Heart right ventricle (tissue), 16 donors: ENCODE results near the gene CTSD. TPM values are rescaled to one million over a fixed set of nuclear protein-coding genes. Genes with fewer than 3 reads are reported as not detected.
A peak's percentile ranks its signal among the peaks of the same experiment; 100 is the strongest.

ENCODE experiments used
- ATAC-seq, 8 donors: fragments of 200-7000 bp; cut with Tn5 transposase; one replicate each; pipeline ENCODE4 v1.9.1; 2020; ENCODE audit warnings: mild to moderate bottlenecking in 8 of 8, moderate library complexity in 8 of 8, moderate number of reproducible peaks in 1 of 8
- DNase-seq, 2 donors: peaks; one replicate each; pipeline ENCODE4 v3.0.0-alpha.2; 2020
- H3K27ac ChIP-seq, 10 donors: fragments of 200-600 bp; sonication (generic) in 2 of 10; one replicate each; pipeline versions ENCODE4 v1.5.0 to v1.8.0; 2020 to 2022; ENCODE audit warnings: mild to moderate bottlenecking in 3 of 10
- H3K27me3 ChIP-seq, 7 donors: fragments of 200-600 bp; one replicate each; pipeline ENCODE4 v1.8.0; 2021 to 2022; ENCODE audit warnings: mild to moderate bottlenecking in 2 of 7
- H3K36me3 ChIP-seq, 9 donors: fragments of 200-600 bp; sonication (generic) in 1 of 9; one replicate each; pipeline versions ENCODE4 v1.5.0 to v1.8.0; 2020 to 2022; ENCODE audit warnings: mild to moderate bottlenecking in 2 of 9
- H3K4me1 ChIP-seq, 9 donors: fragments of 200-600 bp; sonication (generic) in 1 of 9; one replicate each; pipeline versions ENCODE4 v1.5.0 to v1.8.0; 2020 to 2022; ENCODE audit warnings: mild to moderate bottlenecking in 4 of 9
- H3K4me3 ChIP-seq, 10 donors: fragments of 200-600 bp; sonication (generic) in 2 of 10; one replicate each; pipeline versions ENCODE4 v1.5.0 to v1.8.0; 2020 to 2022; ENCODE audit warnings: mild to moderate bottlenecking in 7 of 10, moderate library complexity in 2 of 10
- H3K9me3 ChIP-seq, 11 donors: fragments of 200-600 bp in 10 of 11; sonication (generic) in 2 of 11; one replicate each; pipeline versions ENCODE4 v1.5.0 to v1.8.0; 2013 to 2022; ENCODE audit warnings: mild to moderate bottlenecking in 2 of 11, control low read depth in 1 of 11, moderate library complexity in 1 of 11
- WGBS, 2 donors: extraction: QIAGEN DNeasy Blood & Tissue Kit; methylation state at CpG; one replicate each; pipeline ENCODE4 v1.1.7; 2013; ENCODE audit warnings: inconsistent platforms in 1 of 2; 5-methylcytosine and 5-hydroxymethylcytosine counted together
- intact Hi-C, 10 donors: fragments of 100-400 bp; cut with DNase I; formaldehyde crosslinking; loops; one replicate each; pipeline versions ENCODE4 v1.11.1 to v1.14.2; 2022
- polyA plus RNA-seq, 2 donors: library from polyadenylated mRNA; stranded (reverse); fragments of 200-250 nt; gene quantifications; one replicate each; pipeline ENCODE4 v1.2.3, GENCODE V29; 2013
- total RNA-seq, 10 donors: library from RNA; stranded (reverse); fragmentation: NEBNext Ultra II Directional in 3 of 10; extraction: Animal tissue kit (Norgen Biotek cat#: 25700) in 3 of 10; gene quantifications; one replicate each; pipeline versions ENCODE4 v1.2.1 to v1.2.4, GENCODE V29; 2021 to 2023
- TF ChIP-seq, protein P1 (sequence below), 9 donors: fragments of 200-600 bp; sonication (generic) in 2 of 9; IDR thresholded peaks; one replicate each; pipeline versions ENCODE4 v1.5.0 to v1.8.0; 2021 to 2022; ENCODE audit warnings: antibody characterized with exemption in 9 of 9, mild to moderate bottlenecking in 5 of 9, moderate library complexity in 1 of 9
- donor health status: Arrhythmogenic right ventricular cardiomyopathy.
- donor health status: ischemic (EF 13 %, LVEDD 7.1; RV severe dilation, severe dysfunction).
- donor health status: healthy with polysubstance abuse.
- donor health status: DM: no; HTN: yes; CAD: no.
- donor health status: DM: no; HTN: no; CAD: no.
- donor health status: ischemic (EF 25% LVEDD 6.9; RV normal size, moderate dysfunction).
- donor health status: ischemic (EF 25% LVEDD 5.7; RV mildly dilated, moderate dysfunction).
- donor health status: healthy.
- donor health status: DM: yes; HTN: yes; CAD: no.
- donor health status: Ischemic cardiomyopathy.
- donor health status: ischemic (EF 35%, LVEDD 5.7; RV mildly dilated, moderate dysfunction).
- donor health status: nonischemic (EF 11% LVEDD 7.7; RV severe dilation, severe dysfunction).
- donor health status: DM: yes; HTN: yes; CAD: no.
- donor health status: PGD.
- donor health status: ischemic (EF 29% LVEDD 5.4; RV normal size, mild dysfunction).
- donor health status: nonischemic (EF 23%, LVEDD 6.1; RV moderate dilation, normal function).

The CTSD gene
- total and polyA plus RNA-seq, 12 donors: 431 to 1,070 (median 786) TPM

DNA sequence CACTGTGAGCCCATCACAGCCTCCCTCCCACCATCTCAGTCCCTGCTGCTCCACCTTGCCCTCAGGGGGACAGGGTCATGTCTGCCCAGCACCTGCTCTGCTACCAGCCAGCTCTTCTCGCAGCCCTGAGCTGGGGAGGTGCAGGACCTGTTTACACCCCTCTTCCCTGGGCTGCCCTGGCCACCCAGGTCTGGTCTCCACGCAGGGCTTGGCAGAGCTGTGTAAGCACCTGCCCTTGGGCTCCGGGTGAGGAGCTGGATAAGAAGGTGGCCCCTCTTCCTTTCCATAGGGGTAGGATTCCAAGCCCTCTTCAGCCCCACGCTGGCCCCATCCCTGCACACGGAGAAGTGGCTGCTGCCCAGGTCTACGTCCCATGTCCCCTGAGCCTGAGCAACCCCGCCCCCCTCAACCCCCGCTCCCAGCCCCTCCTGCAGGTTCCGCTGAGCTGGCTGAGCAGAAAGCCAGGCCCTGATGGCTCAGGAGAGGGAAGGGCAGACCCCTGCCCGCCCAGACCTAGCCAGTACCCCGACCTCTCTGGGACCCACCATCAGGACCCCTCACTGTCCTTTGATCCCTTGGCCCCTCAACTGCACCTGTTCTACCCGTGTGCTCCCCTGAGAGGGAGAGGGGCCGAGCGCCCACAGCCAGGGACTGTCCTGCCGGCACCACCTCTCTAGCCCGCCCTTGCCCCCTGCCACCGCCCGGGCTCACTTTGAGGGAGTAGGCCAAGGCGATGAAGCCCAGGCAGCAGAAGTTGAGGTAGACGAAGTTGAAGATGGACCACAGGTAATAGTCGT lies 16.6 kb downstream of the CTSD start:
- no peak overlapping the region for H3K4me3 ChIP-seq
- H3K27me3 ChIP-seq: peaks cover 0 to 23% (median 13%) of the 10 kb centered on the region in 7 donors
- no peak for ATAC-seq
- no peak overlapping the region for H3K27ac ChIP-seq
- H3K9me3 ChIP-seq: no peaks in the 10 kb centered on the region
- 86 to 90% methylated on average over 21 of the region's 21 CpGs for WGBS, 2 donors
- H3K4me1 ChIP-seq: peaks cover 21 to 59% (median 48%) of the 10 kb centered on the region in 9 donors
- no peak for DNase-seq
- intact Hi-C loops: no loop called here
- TF ChIP-seq, protein P1, sequence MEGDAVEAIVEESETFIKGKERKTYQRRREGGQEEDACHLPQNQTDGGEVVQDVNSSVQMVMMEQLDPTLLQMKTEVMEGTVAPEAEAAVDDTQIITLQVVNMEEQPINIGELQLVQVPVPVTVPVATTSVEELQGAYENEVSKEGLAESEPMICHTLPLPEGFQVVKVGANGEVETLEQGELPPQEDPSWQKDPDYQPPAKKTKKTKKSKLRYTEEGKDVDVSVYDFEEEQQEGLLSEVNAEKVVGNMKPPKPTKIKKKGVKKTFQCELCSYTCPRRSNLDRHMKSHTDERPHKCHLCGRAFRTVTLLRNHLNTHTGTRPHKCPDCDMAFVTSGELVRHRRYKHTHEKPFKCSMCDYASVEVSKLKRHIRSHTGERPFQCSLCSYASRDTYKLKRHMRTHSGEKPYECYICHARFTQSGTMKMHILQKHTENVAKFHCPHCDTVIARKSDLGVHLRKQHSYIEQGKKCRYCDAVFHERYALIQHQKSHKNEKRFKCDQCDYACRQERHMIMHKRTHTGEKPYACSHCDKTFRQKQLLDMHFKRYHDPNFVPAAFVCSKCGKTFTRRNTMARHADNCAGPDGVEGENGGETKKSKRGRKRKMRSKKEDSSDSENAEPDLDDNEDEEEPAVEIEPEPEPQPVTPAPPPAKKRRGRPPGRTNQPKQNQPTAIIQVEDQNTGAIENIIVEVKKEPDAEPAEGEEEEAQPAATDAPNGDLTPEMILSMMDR (IDR thresholded peaks at IDR 0.05): no peak
- H3K36me3 ChIP-seq: peaks cover 0 to 8% (median 0%) of the 10 kb centered on the region in 9 donors

DNA sequence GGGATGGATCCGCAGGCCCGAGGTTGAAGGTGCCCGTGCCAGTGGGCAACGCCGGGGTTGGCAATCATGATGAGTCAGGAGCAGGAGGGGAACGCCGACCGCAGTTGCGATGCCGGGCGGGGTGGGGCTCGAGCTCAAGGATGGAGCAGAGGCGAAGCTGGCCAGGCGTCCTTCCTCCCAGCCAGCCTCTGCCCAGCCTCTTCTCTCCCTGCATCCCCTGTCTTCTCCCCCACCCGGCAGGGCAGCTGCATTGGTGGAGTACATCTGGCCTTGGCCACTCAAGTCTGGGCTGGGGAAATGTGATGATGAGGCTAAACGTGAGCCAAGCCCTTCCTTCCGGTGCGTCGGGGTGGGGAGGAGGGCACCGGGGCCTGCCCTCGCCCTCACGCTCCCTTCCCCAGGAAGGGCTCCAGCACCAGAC lies 17.2 kb downstream of the CTSD start:
- peaks cover 21 to 52% (median 42%) of the 10 kb centered on the region in 9 donors for H3K4me1 ChIP-seq
- TF ChIP-seq, protein P1 (IDR thresholded peaks at IDR 0.05): no peak
- no peak overlapping the region for H3K27ac ChIP-seq
- H3K27me3 ChIP-seq: peaks cover 0 to 23% (median 13%) of the 10 kb centered on the region in 7 donors
- WGBS, 2 donors: 85 to 86% methylated on average over 22 of the region's 22 CpGs
- H3K9me3 ChIP-seq: no peaks in the 10 kb centered on the region
- peak in 1 of 2 donors; percentile 32 for DNase-seq
- intact Hi-C loops: no loop called here
- H3K4me3 ChIP-seq: no peak overlapping the region
- H3K36me3 ChIP-seq: peaks cover 0 to 1% (median 0%) of the 10 kb centered on the region in 9 donors
- ATAC-seq: peak in 2 of 8 donors; percentile 3 to 14

DNA sequence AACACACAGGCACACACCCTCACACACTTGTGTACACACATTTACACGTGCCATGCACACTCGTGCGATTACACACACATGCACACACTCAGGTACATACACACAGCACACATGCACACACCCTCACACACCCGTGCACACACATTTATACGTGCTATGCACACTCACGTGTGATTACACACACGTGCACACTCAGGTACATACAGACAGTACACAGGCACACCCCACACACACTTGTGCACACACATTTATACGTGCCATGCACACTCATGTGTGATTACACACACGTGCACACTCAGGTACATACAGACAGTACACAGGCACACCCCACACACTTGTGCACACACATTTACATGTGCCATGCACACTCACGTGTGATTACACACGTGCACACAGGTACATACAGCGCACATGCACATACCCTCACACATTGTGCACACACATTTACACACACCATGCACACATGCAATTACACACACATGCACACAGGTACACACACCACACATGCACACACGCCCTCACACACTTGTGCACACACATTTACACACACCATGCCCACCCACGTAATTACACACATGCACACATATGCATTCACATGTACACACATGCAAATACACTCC lies 17.9 kb downstream of the CTSD start:
- H3K4me3 ChIP-seq: no peak overlapping the region
- intact Hi-C loops: no loop called here

More for the DNA sequence above, 17.9 kb downstream of the CTSD start:
- Histone ChIP-seq H3K27me3 (peaks cover 0 to 26% (median 13%) of the 10 kb centered on the region in 7 donors), H3K36me3 (no peaks in the 10 kb centered on the region), H3K27ac (no peak overlapping the region), H3K9me3 (no peaks in the 10 kb centered on the region), H3K4me1 (peaks cover 15 to 45% (median 34%) of the 10 kb centered on the region in 9 donors)
- TF ChIP-seq, protein P1 (IDR thresholded peaks at IDR 0.05): no peak
- 93 to 94% methylated on average over 14 of the region's 14 CpGs for WGBS, 2 donors
- ATAC-seq (no peak), DNase-seq (no peak)
